ENCODE measurements around the gene COL12A1.

The COL12A1 gene

DNA sequence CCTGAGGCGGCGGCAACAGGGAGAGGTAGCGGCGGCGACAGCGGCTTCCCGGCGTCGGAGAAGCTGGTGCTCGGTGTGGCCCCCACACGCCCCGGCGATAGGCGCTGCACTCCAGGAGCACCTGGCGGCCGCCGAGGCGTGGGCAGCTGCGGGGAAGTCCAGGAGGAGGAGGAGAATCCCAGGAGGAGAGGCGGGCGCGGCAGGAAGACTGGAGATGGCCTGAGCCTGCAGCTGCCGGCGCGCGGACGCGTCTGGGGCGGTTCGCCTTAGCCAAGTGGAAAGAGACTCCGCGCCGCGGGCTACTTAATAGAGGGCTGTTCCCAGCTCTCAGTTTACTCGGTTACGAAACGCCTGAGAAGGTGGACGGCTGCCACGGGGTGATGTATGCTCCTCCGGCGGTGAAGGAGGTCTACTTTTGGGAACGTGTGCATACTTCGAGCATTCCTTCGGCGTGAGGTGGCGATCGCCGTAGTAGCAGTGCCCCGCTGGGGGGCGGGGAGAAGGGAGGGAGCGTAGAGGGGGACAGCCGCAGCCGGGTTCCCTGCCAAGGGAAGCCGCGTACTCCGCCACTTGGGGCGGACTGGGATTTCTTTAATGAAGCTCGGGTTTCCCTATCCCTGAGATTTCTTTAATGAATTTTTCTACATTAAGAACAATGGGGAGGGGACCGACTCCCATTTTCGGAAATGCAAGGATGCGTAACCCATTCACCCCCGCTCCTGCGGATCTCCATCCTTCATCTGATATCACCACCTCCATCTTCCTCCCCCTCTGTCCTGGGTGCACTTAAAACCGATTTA, at the start of gene COL12A1:
Gene COL12A1 (minus strand): TSS at position 278 of the 800 bp plus-strand sequence. CDS start 3,261 bp downstream, outside the sequence.
- in situ Hi-C loops (cut with MboI; ENCODE audit: low sequenced_read_pairs), result no loop called here

DNA sequence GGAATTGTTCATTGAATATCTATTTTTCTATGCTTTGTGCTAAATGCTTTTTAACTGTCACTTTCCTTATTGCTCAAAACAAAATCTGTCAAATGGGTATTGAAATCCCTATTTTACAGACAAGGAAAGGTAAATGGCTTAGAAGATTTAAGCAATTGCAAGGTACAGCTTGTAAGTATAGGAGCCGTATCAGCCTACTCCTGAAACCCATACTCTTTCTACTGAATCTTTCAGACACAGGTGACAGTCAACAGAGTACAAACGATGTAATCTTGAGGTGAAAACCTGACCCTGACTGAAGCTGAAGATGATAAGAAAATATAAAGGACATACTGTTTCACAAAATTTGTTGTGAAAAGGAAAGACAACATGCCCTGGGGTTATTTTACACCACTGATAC, 44.7 kb upstream of the COL12A1 start:
- in situ Hi-C loops (cut with MboI; ENCODE audit: low sequenced_read_pairs), result no loop called here

GRCh38 chr6:75249837-75250236, 44.0 kb upstream of the COL12A1 start:
- in situ Hi-C loops (cut with MboI; ENCODE audit: low sequenced_read_pairs), result no loop called here

DNA sequence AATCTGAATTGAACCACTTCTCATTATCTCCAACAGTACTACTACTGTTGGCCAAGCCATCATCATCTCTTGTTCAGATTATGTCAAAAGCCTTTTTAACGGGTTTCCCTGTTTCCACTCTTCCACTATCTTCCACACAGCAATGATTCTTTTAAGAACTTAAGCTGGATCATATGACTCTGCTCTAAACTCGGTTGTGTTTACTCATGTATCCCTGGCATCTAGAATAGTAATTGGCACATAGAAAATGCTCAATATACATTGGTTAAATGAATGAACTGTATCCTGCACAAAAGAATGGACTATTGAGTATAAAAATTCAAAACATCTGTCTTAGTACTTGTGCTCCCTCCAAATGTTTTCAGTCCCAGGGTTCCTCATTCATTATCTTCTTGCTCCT, 40.5 kb upstream of the COL12A1 start:
- in situ Hi-C loops (cut with MboI; ENCODE audit: low sequenced_read_pairs), result no loop called here

DNA sequence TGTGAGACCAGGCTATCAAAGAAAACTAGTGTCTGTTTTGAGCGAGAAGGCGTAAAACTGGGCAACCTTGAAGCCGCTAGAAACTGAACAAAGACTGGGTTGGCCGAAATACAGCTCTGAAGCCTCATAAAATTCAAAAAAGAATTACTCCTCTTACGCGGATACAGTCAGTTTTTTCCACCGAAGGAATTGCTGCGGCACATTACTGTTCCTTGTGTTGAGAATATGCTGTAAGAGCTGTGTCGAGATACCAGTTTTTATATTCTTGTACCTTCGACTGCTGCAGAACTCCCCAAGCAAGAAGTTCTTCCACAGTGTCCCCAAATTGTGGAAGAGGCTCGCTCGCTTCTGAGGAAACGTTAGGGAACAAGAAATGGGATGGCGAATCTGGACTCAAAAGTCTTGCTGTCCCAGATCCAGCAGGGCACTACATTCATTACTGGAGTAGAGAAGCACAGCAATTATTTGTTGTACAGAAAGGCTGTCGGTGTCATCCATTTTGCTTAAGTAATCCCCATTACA, 38.3 kb upstream of the COL12A1 start:
- in situ Hi-C loops (cut with MboI; ENCODE audit: low sequenced_read_pairs), result no loop called here

- in situ Hi-C loops (cut with MboI; ENCODE audit: low sequenced_read_pairs), result no loop called here
These were observed 37.6 kb upstream of the COL12A1 start, which contains the start of gene COX7A2 for GRCh38 chr6:75243333-75244062. Gene COX7A2 (minus strand): TSS chr6:75243801. CDS start chr6:75243734, 67 bp downstream.

DNA sequence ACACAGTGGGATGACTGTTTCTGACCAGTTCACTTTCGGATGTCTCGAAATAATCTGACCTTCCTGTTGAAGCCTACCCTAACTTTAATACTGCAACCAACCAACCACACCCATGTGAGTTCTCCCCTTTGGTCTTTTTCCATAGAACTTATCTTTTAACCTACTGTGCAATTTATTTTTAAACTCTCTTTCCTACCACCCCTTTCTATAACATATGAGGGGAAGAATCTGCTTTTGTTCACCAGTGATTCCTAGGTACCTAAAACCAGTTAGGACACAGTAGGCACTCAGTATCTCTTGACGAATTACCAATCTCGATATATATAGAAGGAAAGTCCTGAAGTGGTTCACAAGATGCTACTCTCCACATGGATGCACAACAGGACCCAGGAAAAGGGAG, 30.8 kb upstream of the COL12A1 start:
- in situ Hi-C loops (cut with MboI; ENCODE audit: low sequenced_read_pairs), result no loop called here

- in situ Hi-C loops (cut with MboI; ENCODE audit: low sequenced_read_pairs), result no loop called here
These were observed 29.4 kb upstream of the COL12A1 start for GRCh38 chr6:75235271-75235670.

DNA sequence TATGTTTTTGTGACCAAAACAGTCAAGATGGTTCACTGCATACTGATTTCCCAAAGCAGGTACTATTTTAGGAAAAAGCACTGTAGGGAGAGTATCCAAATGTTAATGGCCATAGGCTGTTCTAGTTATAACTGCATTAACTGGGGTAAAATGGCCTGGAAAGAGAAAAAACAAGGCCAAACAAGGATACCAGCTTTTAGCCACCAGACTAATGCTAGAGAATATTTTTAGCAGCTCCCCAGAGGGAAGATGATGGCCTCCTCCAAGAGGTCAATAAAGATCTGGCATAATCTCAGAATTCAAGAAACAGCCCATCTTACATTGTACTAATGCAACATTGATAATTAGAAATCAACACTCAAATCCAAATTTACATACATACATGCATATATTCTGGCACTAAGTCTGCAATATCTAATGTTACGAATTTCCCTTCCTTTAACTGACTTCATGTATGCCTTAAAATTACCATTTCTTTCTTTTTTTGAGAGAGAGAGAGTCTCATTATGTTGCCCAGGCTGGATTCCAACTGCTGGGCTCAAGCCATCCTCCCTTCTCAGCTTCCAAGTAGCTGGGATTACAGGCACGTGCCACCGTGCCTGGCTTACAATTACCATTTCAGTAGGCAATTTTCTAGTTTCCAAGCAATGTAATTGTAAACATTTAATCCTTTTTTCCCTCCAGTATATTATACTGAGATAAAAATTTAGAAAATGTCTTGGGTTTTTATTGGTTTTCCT, 28.4 kb upstream of the COL12A1 start:
- in situ Hi-C loops (cut with MboI; ENCODE audit: low sequenced_read_pairs), result no loop called here

DNA sequence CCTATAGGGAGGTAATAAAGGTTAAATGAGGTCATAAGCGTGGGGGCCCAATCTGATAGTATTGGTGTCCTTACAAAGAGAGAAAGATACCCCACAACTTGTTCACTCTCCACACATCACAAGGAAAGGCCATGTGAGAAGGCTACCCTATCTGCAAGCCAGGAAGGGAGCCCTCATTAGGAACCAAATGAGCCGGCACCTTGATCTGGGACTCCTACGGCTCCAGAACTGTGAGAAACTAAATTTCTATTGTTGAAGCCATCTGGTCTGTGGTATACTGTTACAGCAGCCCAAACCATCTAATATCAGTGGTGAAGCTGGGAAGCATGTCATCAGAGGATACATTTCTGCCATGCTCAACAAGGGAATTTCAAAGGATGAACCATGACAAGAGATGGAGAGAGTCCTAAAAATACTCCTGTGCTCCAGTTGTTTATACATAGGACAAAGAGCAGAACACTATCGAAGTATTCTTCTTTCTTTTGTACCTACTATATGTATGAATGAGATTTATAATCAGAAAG, 27.3 kb upstream of the COL12A1 start:
- in situ Hi-C loops (cut with MboI; ENCODE audit: low sequenced_read_pairs), result no loop called here

GRCh38 chr6:75230484-75231325, 24.9 kb upstream of the COL12A1 start:
- in situ Hi-C loops (cut with MboI; ENCODE audit: low sequenced_read_pairs), result no loop called here

GRCh38 chr6:75224303-75224926, 18.6 kb upstream of the COL12A1 start:
- in situ Hi-C loops (cut with MboI; ENCODE audit: low sequenced_read_pairs), result no loop called here

- in situ Hi-C loops (cut with MboI; ENCODE audit: low sequenced_read_pairs), result no loop called here
These were observed 17.6 kb upstream of the COL12A1 start for GRCh38 chr6:75223428-75223827.

DNA sequence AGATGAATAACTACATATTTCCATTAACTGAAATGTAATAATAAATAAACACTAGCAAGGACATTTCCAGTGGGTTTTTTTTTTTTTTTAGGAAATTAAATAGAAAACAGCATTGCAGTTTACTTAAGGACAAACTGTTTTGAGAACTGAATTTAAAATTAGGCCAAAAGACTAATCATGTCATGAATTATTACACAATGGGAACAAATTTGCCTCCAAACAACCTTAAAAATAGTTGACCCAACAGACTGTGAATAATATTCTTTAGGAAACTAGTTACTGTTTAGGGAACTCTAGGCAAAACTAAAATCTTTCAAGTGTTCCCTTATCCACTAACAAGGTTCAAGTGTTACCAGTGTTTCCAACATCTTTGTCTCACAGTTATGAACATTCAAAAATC, 16.4 kb upstream of the COL12A1 start:
- in situ Hi-C loops (cut with MboI; ENCODE audit: low sequenced_read_pairs), result no loop called here

- in situ Hi-C loops (cut with MboI; ENCODE audit: low sequenced_read_pairs), result no loop called here
These were observed 15.3 kb upstream of the COL12A1 start for GRCh38 chr6:75221116-75221515.

DNA sequence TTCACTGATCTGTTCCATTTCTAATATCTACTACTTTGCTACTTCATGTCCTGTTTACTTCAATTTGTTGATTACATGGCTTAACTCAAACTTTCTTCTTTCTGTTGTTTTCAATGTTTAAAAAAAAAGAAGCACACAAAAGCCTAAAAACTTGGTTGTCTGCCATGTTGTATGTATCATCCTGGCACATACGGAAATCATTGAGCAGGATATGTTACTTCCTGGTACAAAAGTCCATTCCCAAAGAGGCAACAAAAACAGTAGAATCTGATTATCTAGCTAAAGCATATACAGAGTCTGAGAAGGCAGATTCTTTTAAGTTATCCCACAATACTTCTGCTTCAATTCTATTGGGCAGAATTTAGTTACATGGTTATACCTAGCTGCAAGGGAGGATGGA, 14.5 kb upstream of the COL12A1 start:
- in situ Hi-C loops (cut with MboI; ENCODE audit: low sequenced_read_pairs), result no loop called here

DNA sequence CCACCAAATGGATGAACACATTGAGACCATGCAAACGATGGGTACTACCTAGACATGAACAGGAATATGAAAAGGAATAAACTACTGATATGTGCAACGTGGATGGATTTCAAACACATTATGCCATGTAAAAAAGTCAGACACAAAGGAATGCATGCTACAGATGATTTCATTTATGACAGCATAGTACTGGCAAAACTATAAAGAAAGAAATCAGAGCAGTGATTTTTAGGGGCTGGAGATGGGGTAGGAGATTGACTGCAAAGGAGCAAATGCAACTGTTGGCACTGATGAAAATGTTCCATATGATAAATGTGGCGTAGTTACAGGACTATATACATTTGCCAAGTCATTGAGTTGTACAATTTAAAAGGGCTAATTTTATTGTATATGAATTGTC, 13.4 kb upstream of the COL12A1 start:
- in situ Hi-C loops (cut with MboI; ENCODE audit: low sequenced_read_pairs), result no loop called here

GRCh38 chr6:75217193-75217592, 11.3 kb upstream of the COL12A1 start:
- in situ Hi-C loops (cut with MboI; ENCODE audit: low sequenced_read_pairs), result no loop called here

GRCh38 chr6:75215291-75215690, 9.4 kb upstream of the COL12A1 start:
- in situ Hi-C loops (cut with MboI; ENCODE audit: low sequenced_read_pairs), result no loop called here

DNA sequence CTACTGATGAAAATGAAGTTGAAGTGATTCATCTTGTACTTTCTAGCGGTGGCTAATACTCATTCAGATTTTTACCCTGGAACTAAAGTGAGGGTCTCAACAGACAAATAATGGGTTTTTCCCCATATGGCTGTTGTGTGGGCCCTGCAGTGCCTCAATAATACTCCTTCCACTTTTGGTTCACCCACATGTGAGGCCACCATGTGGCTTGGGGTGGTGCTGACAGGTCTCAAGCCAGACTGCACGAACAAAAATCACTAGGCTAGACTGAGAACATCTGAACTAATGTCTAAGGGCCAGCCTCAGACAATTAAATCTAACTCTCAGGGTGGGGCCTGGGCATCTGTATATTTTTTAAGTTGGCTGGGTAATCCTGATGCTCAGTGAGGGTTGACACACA, 7.9 kb upstream of the COL12A1 start:
- in situ Hi-C loops (cut with MboI; ENCODE audit: low sequenced_read_pairs), result no loop called here
